Large intestine (tissue), 3 donors: ENCODE data around the gene UQCC2. TPM values are rescaled to one million over a fixed set of nuclear protein-coding genes. Genes with fewer than 3 reads are reported as not detected.

Source experiments
- DNase-seq, 2 donors: peaks; one replicate each; pipeline versions ENCODE4 v3.0.0 to v3.0.0-alpha.2; 2013
- H3K27ac ChIP-seq: one replicate; pipeline ENCODE4 v1.5.1; 2013; ENCODE audit warnings: low read length
- H3K27me3 ChIP-seq: 2 replicates; pipeline ENCODE4 v1.6.1; 2013; ENCODE audit warnings: low read length; ENCODE audit not compliant: control insufficient read depth, insufficient read depth
- H3K36me3 ChIP-seq: 2 replicates; pipeline ENCODE4 v1.6.1; 2013; ENCODE audit warnings: low read length; ENCODE audit not compliant: control insufficient read depth, insufficient read depth
- H3K4me1 ChIP-seq: one replicate; pipeline ENCODE4 v1.6.1; 2013; ENCODE audit warnings: low read length; ENCODE audit not compliant: control insufficient read depth, insufficient read depth
- H3K4me3 ChIP-seq: one replicate; pipeline ENCODE4 v1.5.1; 2013; ENCODE audit warnings: low read length
- H3K9me3 ChIP-seq: one replicate; pipeline ENCODE4 v1.6.1; 2013; ENCODE audit warnings: mild to moderate bottlenecking, low read depth, low read length, moderate library complexity; ENCODE audit not compliant: control insufficient read depth
- WGBS: methylation state at CpG from one replicate; pipeline ENCODE4 v1.1.5; 2013; ENCODE audit warnings: low lambda C conversion rate; ENCODE audit not compliant: insufficient coverage; 5-methylcytosine and 5-hydroxymethylcytosine counted together
- polyA plus RNA-seq: library from polyadenylated mRNA; unstranded; fragments of 120-200 nt; gene quantifications from one replicate; pipeline ENCODE4 v1.2.1, GENCODE V29; 2013

UQCC2 gene
- polyA plus RNA-seq, 1 donor: 61.0 TPM

GRCh38 chr6:33707771-33708170 lies 3.7 kb downstream of the UQCC2 start:
- Histone ChIP-seq H3K4me3 (no peak overlapping the region), H3K4me1 (peaks cover 11% of the 10 kb centered on the region), H3K9me3 (no peaks in the 10 kb centered on the region), H3K27ac (no peak overlapping the region), H3K27me3 (no peaks in the 10 kb centered on the region), H3K36me3 (peaks cover 22% of the 10 kb centered on the region)
- DNase-seq: no peak
- WGBS: no CpG with 5 or more reads among the region's 5 CpGs

DNA sequence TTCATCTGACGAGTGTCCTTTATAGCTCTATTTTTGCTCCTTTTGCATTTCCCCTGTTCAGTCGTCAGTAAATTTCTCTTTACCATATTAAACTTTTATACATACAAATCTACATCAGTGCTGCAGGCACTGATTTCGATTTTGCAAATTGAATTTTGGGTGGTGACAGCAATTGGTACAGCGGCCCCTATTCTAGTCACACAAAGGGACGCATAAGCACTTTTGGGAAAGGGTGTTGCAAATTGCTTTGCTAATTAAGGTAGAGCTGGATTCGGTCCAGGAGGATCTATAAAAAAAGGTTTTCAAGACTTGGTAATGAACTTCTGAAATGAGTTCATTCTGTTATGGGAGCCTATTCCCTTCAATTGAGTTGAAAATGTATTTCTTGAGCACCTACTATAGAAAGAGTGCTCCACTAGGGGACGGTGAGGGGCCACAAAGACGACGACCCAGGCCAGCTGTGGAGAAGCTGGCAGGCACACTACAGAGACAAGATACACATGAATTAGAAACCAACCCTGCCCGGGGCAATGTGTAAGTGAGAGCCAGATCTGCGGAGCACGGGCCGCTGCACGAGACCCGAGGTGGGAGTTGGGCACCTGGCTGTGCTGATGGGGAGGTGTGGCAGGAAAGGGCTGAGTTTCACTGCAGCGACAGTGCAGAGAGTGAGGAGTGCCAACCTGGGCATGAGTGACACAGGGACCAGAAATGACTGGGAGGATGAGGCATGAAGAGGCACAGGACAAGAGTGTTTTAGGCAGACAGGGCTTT lies 5.4 kb downstream of the UQCC2 start:
- WGBS: 90% methylated on average over 3 of the region's 16 CpGs
- peaks cover 7% of the 10 kb centered on the region for H3K4me1 ChIP-seq

GRCh38 chr6:33705268-33705885 lies 6.1 kb downstream of the UQCC2 start:
- Histone ChIP-seq H3K4me3 (no peak overlapping the region), H3K9me3 (no peaks in the 10 kb centered on the region), H3K27me3 (no peaks in the 10 kb centered on the region), H3K36me3 (peaks cover 28% of the 10 kb centered on the region), H3K4me1 (peaks cover 5% of the 10 kb centered on the region), H3K27ac (no peak overlapping the region)
- DNase-seq: no peak
- no CpG with 5 or more reads among the region's 9 CpGs for WGBS

More for the DNA sequence above, 5.4 kb downstream of the UQCC2 start:
- H3K4me3 ChIP-seq: no peak overlapping the region
- no peak overlapping the region for H3K27ac ChIP-seq
- no peaks in the 10 kb centered on the region for H3K27me3 ChIP-seq
- peaks cover 26% of the 10 kb centered on the region for H3K36me3 ChIP-seq
- no peak for DNase-seq
- H3K9me3 ChIP-seq: no peaks in the 10 kb centered on the region

DNA sequence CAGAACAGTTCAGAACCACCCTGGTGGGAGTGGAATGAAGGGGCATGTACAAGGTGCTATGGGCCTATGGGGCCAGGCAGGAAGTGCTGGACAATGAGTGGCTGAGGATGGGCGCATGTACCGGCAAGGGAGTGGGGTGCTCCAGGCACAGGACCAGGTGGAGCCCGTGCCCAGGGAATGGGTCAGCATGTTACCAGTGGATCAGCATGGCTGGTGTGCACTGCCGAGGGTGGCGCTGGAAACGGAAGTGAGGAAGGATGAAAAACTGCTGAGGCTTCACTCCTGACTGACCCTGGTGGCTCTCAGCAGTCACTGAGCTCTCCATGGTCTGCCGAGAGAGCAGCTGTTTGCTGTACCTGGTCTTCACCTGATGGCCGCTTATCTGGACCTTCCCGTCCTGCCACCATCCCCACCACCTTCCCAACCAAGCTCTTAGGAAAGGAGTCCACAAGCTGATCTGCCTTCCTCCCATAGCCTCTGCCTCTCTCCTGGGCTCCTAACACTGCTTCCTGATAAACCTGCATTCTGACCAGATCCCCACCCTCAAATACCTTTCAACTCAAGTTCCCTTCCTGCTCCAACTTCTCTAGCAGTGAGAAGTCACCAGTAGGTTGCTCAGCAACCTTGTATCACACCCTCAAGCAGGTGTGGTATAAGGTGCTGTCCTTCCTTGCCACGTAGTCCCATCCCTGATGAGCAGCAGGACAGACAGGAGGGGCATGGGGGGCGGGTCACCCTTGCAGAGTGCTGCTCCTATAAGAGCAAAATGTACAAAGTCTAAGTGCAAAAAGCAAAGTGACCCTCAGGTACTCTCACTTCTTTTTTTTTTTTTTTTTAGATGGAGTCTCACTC lies 7.1 kb downstream of the UQCC2 start:
- no CpG with 5 or more reads among the region's 11 CpGs for WGBS
- peak in 1 of 2 donors; percentile 51 for DNase-seq
- H3K27ac ChIP-seq: no peak overlapping the region

DNA sequence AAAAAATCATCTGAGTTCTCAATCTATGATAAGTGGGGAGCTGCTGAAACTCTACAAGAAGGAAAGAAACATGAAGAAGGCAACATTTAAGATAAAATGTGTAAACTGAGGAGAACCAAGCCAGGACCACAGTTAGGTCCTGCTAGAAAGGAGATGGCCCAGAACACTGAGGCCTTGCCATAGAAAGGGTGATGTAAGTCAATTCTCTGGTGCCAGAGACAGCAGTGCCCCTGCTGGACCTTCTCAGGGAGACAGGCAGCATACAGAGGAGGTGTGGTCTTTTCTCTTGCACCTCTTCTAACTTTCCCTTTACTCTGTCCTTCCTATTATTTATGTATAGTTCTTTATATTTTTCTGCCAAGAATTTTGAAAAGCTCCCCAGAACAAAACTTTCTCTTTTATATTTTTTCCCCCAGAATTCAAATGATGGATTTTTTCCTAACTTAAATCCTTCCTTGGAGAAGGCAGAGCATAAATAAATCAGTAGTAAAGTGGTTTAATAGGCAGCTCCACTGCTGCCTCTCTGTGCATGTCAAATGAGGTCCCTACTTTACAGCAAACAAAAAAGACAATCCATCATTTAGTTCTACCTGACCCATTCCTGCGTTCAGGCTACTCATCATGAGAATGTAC lies 9.0 kb downstream of the UQCC2 start:
- no peak overlapping the region for H3K4me3 ChIP-seq
- peak; percentile 53 to 57 for DNase-seq
- 80% methylated on average over 1 of the region's 1 CpG for WGBS
- peaks cover 4% of the 10 kb centered on the region for H3K4me1 ChIP-seq
- H3K36me3 ChIP-seq: peaks cover 36% of the 10 kb centered on the region
- no peaks in the 10 kb centered on the region for H3K27me3 ChIP-seq
- no peaks in the 10 kb centered on the region for H3K9me3 ChIP-seq
- H3K27ac ChIP-seq: no peak overlapping the region

More for the DNA sequence above, 7.1 kb downstream of the UQCC2 start:
- H3K4me3 ChIP-seq: no peak overlapping the region
- H3K27me3 ChIP-seq: no peaks in the 10 kb centered on the region
- H3K9me3 ChIP-seq: no peaks in the 10 kb centered on the region
- H3K36me3 ChIP-seq: peaks cover 29% of the 10 kb centered on the region
- peaks cover 4% of the 10 kb centered on the region for H3K4me1 ChIP-seq

- Histone ChIP-seq H3K27ac (no peak overlapping the region), H3K4me3 (no peak overlapping the region), H3K4me1 (peaks cover 4% of the 10 kb centered on the region), H3K27me3 (no peaks in the 10 kb centered on the region), H3K36me3 (peaks cover 52% of the 10 kb centered on the region), H3K9me3 (no peaks in the 10 kb centered on the region)
- peak; percentile 77 to 80 for DNase-seq
- WGBS: no CpG with 5 or more reads among the region's 10 CpGs
Observed at GRCh38 chr6:33700391-33701050, 11.0 kb downstream of the UQCC2 start.

DNA sequence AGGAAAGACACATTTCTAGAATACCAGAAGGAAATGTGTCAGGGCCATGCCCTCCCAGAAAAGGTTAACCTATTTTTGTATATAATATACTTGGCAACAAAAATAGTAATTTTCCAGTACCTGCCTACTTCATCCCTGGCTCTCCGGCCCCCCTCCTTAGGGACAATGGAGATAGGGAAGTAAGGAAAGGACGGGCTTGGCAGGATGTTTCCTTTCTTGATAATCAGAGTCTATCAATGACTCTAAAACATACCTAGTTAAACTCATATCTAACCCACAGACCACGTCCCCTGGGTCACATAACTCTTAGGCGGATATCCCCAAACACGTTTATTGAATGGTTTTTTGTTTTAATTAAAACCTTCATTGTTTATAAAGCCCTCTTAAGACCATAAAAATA lies 11.8 kb downstream of the UQCC2 start:
- H3K4me3 ChIP-seq: no peak overlapping the region
- no peaks in the 10 kb centered on the region for H3K9me3 ChIP-seq
- H3K27me3 ChIP-seq: no peaks in the 10 kb centered on the region
- peaks cover 60% of the 10 kb centered on the region for H3K36me3 ChIP-seq
- DNase-seq: no peak
- 50% methylated on average over 1 of the region's 5 CpGs for WGBS
- H3K27ac ChIP-seq: no peak overlapping the region
- peaks cover 9% of the 10 kb centered on the region for H3K4me1 ChIP-seq

GRCh38 chr6:33699131-33699530 lies 12.4 kb downstream of the UQCC2 start:
- no peak for DNase-seq
- H3K4me3 ChIP-seq: no peak overlapping the region
- H3K36me3 ChIP-seq: peaks cover 63% of the 10 kb centered on the region
- no peaks in the 10 kb centered on the region for H3K9me3 ChIP-seq
- no CpG with 5 or more reads among the region's 8 CpGs for WGBS
- H3K4me1 ChIP-seq: peaks cover 14% of the 10 kb centered on the region
- no peaks in the 10 kb centered on the region for H3K27me3 ChIP-seq
- no peak overlapping the region for H3K27ac ChIP-seq

DNA sequence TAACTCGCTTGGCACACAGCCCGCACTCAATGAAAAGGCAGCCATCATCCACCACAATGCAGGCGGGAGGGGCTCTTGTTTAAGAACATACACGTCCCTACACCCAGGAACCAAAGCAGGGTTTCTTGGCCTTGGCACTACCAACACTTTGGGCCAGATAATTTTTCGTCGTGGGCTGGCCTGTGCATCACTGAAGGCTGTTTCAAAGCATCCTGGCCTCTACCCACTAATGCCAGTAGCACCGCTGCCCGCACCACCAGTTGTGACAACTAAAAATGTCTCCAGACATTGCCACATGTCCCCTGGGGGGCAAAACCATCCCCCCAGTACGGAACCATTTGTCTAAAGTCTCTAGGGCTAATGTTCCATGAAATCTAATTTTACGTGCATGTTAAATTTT lies 13.0 kb downstream of the UQCC2 start:
- Histone ChIP-seq H3K9me3 (no peaks in the 10 kb centered on the region), H3K27ac (no peak overlapping the region), H3K4me1 (peaks cover 19% of the 10 kb centered on the region), H3K36me3 (peaks cover 65% of the 10 kb centered on the region), H3K27me3 (no peaks in the 10 kb centered on the region), H3K4me3 (no peak overlapping the region)
- no peak for DNase-seq
- 100% methylated on average over 2 of the region's 10 CpGs for WGBS
